SH-SY5Y (cell line): ENCODE data around the gene ADAMTS14.

Source experiments
- GATA2 ChIP-seq: IDR thresholded peaks from 2 replicates; pipeline ENCODE4 v1.6.1; 2011; ENCODE audit warnings: mild to moderate bottlenecking, low read depth, low read length
- GATA3 ChIP-seq: IDR thresholded peaks from 2 replicates; pipeline ENCODE4 v1.6.1; 2011; ENCODE audit warnings: low read depth, mild to moderate bottlenecking, low read length, moderate library complexity

DNA sequence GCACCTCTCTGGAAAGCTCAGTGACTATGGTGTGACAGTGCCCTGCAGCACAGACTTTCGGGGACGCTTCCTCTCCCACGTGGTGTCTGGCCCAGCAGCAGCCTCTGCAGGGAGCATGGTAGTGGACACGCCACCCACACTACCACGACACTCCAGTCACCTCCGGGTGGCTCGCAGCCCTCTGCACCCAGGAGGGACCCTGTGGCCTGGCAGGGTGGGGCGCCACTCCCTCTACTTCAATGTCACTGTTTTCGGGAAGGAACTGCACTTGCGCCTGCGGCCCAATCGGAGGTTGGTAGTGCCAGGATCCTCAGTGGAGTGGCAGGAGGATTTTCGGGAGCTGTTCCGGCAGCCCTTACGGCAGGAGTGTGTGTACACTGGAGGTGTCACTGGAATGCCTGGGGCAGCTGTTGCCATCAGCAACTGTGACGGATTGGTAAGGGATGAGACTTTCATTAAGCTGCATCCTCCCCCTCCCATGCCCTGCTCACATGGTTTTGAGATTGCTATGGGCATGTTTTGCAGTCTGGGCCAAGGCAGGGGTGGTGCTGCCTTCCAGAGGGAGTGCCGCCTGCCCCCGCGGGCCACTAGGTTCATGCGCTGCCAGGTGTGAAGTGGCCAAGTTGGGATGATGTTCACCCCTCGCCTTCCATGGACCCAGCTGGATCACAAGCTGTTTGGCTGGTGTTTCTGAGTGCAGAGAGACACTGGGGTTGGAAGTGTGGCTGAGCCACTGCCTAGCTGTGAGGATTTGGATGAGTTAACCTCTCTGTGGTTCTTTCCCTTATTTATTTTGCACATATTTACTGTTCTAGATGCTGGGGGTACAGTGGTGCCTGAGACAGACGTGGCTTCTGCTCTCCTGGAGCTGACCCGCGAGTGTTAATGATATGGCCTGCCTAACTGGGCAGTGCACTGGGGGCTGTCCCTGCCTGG, 2.5 kb downstream of the ADAMTS14 start:
- TF ChIP-seq GATA2 = no peak
- no peak for TF ChIP-seq GATA3
